GM18517 (cell line): ENCODE data around the gene N4BP2.

Experiments
- ATAC-seq: cut with Tn5 transposase; IDR thresholded peaks from one replicate; pipeline ENCODE4 v1.9.1; 2021; ENCODE audit warnings: mild to moderate bottlenecking, moderate library complexity; ENCODE audit not compliant: unreplicated experiment

Gene N4BP2

DNA sequence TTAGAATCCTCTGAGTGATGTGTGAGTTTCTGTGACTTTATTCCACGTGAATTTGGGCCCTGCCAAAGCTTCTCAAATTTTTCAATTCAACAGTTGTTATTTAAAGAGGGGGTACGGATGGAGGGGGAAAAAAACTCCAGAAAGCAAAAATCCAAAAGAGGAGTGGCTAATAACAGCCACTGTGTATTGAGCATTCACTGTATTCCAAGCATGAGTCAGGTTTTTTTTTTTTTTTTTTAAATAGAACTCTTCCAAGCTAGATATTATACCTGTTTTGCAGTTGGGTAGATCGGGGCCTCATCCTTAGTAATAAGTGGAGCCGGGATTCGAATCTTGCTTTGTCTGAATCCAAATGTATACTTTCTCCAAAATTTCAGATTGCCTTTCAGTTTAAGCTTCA lies 133.8 kb downstream of the N4BP2 start:
- no peak for ATAC-seq

GRCh38 chr4:40190880-40191815 lies 134.5 kb downstream of the N4BP2 start:
- no peak for ATAC-seq

GRCh38 chr4:40192114-40193015 lies 135.7 kb downstream of the N4BP2 start:
- ATAC-seq, result peak; percentile 50

DNA sequence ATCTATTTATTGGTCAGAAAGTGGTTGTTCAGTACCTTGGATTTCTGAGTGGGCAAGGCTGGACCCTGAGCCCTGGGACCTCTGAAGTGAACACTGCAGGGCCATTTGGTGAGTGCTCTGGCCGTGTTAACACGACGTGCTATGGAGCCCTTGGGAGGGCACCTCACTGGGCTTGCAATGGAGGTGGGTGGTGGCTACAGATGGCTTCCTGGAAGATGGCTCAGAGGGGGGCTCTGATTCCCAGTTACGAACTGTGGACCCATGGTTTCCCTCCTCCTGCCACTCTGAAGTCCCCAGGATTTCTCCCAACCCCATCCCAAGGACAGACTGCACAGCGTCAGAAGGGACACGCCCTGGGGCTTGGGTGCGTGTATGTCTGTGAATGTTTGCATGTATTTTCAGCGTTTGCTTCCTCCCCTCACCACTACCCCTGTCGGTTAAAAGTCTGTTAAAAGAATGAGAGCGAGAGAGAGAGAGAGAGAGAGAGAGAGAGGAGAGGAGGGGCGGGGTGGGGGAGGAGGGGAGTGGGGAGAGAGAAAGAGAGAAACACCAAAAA lies 136.4 kb downstream of the N4BP2 start:
- ATAC-seq, result peak; percentile 31

GRCh38 chr4:40193578-40193977 lies 136.9 kb downstream of the N4BP2 start:
- ATAC-seq, result no peak

DNA sequence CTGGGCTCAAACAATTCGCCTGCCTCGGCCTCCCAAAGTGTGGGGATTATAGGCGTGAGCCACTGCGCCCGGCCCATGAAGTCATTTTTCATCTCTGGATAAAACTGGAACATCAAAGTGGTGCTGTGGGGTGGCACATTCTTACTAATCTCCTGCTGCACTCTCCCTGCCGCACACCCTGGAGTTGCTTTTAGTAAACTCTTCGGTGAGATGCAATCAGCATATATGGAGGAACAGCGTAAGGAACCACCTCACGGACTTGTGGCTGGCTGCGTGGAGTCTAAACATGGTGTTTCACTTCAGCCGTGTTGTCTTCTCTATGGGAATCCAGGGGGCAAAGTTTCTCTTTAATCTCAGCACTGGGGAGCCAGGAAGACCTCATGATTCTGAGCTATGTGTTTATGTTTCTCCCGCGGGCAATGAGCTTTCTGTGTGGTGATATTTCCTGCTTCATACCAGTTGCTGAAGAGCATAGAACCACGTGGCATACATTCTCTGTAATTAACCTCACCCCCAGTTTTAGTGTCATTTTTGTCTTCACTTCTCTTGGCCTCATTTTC lies 138.0 kb downstream of the N4BP2 start:
- ATAC-seq, result peak; percentile 25

DNA sequence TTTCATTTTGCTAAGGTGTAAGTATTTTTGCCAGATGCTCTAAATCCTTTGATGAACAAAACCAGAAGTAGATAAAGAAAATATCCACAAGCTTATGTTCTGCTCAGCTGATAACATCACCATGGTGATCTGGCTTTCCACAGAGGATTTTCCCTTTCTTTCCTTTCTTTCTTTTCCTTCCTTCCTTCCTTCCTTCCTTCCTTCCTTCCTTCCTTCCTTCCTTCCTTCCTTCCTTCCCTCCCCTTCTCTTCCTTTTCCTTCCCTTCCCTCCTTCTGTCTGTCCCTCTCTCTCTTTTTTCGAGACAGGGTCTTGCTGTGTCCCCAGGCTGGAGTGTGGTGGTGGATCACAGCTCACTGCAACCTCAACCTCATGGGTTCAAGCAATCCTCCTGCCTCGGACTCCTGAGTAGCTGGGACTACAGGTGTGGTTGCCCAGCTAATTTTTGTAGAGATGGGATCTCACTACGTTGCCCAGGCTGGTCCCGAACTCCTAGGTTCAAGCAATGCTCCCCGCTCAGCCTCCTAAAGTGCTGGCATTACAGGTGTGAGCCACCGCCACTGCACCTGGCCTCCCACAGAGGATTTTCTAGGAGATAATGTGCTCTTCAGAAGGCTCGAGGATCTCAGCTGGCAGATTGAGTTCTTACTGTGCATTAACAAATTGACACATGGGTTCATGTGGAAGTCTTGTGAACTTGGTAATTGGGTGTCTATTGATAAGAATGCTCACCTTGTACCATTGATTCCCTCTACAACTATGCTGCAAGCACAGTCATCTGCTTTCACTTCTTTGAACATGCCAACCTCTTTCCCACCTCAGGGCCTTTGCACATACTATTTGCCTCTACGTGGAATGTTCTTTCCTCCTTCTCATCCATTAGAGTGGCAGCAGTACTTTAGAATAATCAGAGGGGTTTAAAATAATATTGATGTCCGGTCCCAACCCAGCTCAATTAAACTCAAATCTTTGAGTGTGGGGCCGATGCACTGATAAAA lies 138.8 kb downstream of the N4BP2 start:
- no peak for ATAC-seq

GRCh38 chr4:40196272-40196671 lies 139.6 kb downstream of the N4BP2 start:
- ATAC-seq, result no peak

GRCh38 chr4:40196724-40197281 lies 140.2 kb downstream of the N4BP2 start, which contains the start of gene RHOH:
RHOH (plus strand) TSS chr4:40197031; CDS start chr4:40243387, 46,356 bp downstream.
- peak; percentile 22 for ATAC-seq

GRCh38 chr4:40197879-40198689 lies 141.4 kb downstream of the N4BP2 start:
- ATAC-seq, result no peak

GRCh38 chr4:40199179-40199670 lies 142.6 kb downstream of the N4BP2 start:
- ATAC-seq, result no peak

- ATAC-seq, result peak; percentile 46
Observed at GRCh38 chr4:40199999-40200874, 143.6 kb downstream of the N4BP2 start.

DNA sequence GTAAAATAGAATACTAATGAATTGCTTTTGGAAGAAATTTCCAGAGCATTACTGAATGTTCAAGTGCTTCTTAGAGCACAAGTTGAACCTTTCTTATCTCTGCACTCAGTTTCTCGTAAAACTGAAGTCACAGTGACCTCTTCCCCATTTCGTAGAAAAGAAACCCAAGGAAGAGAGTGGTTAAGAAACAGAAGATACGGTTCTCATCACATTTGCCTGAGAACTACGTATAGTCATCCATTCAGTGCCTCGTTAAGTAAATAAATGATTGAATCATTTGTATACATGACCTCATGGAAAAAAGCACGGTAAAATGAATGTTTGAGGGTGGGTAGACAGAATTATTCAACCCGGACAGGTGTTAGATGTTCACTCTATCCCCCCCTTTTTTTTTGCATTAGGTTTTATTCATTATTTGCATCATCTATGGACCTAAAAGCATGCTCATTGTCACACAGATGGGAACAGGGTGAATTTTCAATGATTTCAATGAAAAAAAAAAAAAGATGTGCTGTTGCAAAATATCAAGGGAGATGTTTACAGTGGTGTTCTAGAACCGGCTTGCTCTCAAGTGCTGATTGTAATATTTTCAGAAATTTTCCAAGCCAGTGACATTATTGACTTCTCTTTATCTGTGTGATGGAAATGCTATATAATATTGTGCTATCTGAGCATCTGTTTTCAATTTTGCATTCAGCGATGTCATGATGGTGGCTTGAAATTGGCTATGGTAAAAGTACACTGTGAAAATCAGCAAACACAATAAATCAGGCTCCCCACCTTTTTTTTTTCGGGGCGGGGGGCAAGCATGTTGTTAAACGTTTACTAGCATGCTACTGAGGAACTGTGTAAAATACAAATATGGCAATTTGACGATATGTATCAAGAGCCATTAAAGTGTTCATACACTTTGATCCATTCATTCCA lies 144.5 kb downstream of the N4BP2 start:
- ATAC-seq, result no peak

- no peak for ATAC-seq
Observed at GRCh38 chr4:40201898-40202297, 145.2 kb downstream of the N4BP2 start.

DNA sequence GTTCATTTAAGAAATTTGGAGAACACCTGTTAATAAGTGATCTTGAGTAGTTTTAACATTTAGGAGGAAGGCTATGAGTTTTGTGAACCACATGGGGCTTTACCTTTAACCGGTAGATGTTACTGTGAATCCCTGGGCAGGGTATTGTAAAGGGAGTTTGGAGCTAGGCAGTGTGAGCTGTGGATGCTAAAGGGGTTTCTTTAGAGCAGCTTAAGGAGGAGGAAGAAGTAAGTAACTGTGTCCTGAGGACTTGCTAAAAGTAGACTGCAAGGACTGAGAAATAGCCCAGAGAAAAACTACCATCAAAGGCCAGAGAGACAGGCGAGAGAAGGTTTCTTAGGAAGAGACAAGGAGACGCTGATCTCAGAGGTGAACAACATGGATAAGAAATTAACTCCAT lies 145.8 kb downstream of the N4BP2 start:
- ATAC-seq, result no peak

DNA sequence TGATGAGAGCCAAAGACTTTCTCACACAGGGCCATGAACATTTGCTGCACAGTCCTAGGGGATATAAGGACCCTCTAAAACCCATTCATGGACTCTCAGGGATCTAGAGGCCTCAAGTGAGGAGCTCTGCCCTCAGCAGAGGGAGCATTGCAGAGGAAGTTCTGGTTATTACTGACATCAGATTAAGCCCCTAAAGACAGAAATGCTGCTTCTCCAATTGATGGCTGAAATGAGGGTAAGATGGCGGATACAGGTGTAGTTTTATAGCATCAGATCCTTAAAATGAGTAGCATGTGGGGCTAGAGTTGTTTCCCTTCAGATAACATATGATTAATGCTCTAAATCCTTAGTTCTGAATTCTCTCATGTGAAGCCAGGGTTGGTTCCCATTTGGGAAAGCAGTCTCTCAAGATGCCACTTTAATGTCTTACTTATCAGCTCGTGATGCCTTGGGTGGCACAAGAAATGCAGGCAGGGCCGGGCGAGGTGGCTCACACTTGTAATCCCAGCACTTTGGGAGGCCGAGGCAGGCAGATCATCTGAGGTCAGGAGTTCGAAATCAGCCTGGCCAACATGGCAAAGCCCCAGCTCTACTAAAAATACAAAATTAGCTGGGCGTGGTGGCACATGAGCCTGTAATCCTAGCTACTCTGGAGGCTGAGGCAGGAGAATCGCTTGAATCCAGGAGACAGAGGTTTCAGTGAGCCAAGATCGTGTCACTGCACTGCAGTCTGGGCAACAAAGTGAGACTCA lies 148.0 kb downstream of the N4BP2 start:
- ATAC-seq, result no peak
